ENCODE measurements around the gene CDH3.
A peak's percentile ranks its signal among the peaks of the same experiment; 100 is the strongest.

Gene CDH3

GRCh38 chr16:68608330-68608729 is 36.8 kb upstream of the CDH3 start:
- H3K4me3 ChIP-seq (ENCODE audit: low read length) = no peak overlapping the region
- H4K8ac ChIP-seq (ENCODE audit: low read depth, low read length) = no peak overlapping the region
- no peaks in the 10 kb centered on the region for H3K4me1 ChIP-seq (ENCODE audit: control insufficient read depth, low read depth, low read length)
- H3K9ac ChIP-seq (ENCODE audit: low read length) = no peak overlapping the region
- no peak for DNase-seq
- no peaks in the 10 kb centered on the region for H3K79me2 ChIP-seq (ENCODE audit: control insufficient read depth, insufficient read depth, low read length)
- H3K4ac ChIP-seq (ENCODE audit: low read depth, low read length) = no peak overlapping the region
- no peak overlapping the region for H3K56ac ChIP-seq (ENCODE audit: low read length)
- H3K27ac ChIP-seq (ENCODE audit: low read depth, low read length) = no peak overlapping the region
- no peak overlapping the region for H2AK5ac ChIP-seq (ENCODE audit: low read length)
- H2BK15ac ChIP-seq (replicated peaks; ENCODE audit: low read depth) = no peak overlapping the region
- no peaks in the 10 kb centered on the region for H3K36me3 ChIP-seq (ENCODE audit: control insufficient read depth, insufficient read depth, low read length)
- H3K18ac ChIP-seq (ENCODE audit: low read length) = no peak overlapping the region
- H3K27me3 ChIP-seq (ENCODE audit: insufficient read depth, low read length, poor library complexity) = no peaks in the 10 kb centered on the region
- H3K79me1 ChIP-seq (ENCODE audit: low read length) = no peaks in the 10 kb centered on the region
- H2BK5ac ChIP-seq (ENCODE audit: low read length) = no peak overlapping the region
- H2BK120ac ChIP-seq (ENCODE audit: low read depth, low read length) = no peak overlapping the region
- no peak overlapping the region for H4K5ac ChIP-seq (ENCODE audit: low read length)
- H3K23ac ChIP-seq (ENCODE audit: low read length) = no peak overlapping the region
- H3K4me2 ChIP-seq (ENCODE audit: low read length) = no peak overlapping the region
- WGBS (ENCODE audit: extremely low coverage, insufficient coverage, low lambda C conversion rate) = no CpG with 5 or more reads among the region's 2 CpGs

- Histone ChIP-seq H3K4ac (ENCODE audit: low read depth, low read length) (no peak overlapping the region), H2AK5ac (ENCODE audit: low read length) (no peak overlapping the region), H3K79me1 (ENCODE audit: low read length) (no peaks in the 10 kb centered on the region), H2BK120ac (ENCODE audit: low read depth, low read length) (no peak overlapping the region), H3K18ac (ENCODE audit: low read length) (no peak overlapping the region), H3K4me1 (ENCODE audit: control insufficient read depth, low read depth, low read length) (no peaks in the 10 kb centered on the region), H4K5ac (ENCODE audit: low read length) (no peak overlapping the region), H3K23ac (ENCODE audit: low read length) (no peak overlapping the region), H3K4me3 (ENCODE audit: low read length) (no peak overlapping the region), H4K8ac (ENCODE audit: low read depth, low read length) (no peak overlapping the region), H2BK5ac (ENCODE audit: low read length) (no peak overlapping the region), H3K4me2 (ENCODE audit: low read length) (no peak overlapping the region), H3K9ac (ENCODE audit: low read length) (no peak overlapping the region), H3K27me3 (ENCODE audit: insufficient read depth, low read length, poor library complexity) (no peaks in the 10 kb centered on the region), H3K27ac (ENCODE audit: low read depth, low read length) (no peak overlapping the region), H2BK15ac (replicated peaks; ENCODE audit: low read depth) (no peak overlapping the region), H3K79me2 (ENCODE audit: control insufficient read depth, insufficient read depth, low read length) (no peaks in the 10 kb centered on the region), H3K56ac (ENCODE audit: low read length) (no peak overlapping the region), H3K36me3 (ENCODE audit: control insufficient read depth, insufficient read depth, low read length) (no peaks in the 10 kb centered on the region)
- no CpG with 5 or more reads among the region's 3 CpGs for WGBS (ENCODE audit: extremely low coverage, insufficient coverage, low lambda C conversion rate)
- no peak for DNase-seq
These were observed 32.1 kb upstream of the CDH3 start for GRCh38 chr16:68612996-68613395.

- WGBS (ENCODE audit: extremely low coverage, insufficient coverage, low lambda C conversion rate) = no CpG with 5 or more reads among the region's 7 CpGs
- Histone ChIP-seq H3K9ac (ENCODE audit: low read length) (no peak overlapping the region), H4K8ac (ENCODE audit: low read depth, low read length) (no peak overlapping the region), H2BK120ac (ENCODE audit: low read depth, low read length) (no peak overlapping the region), H3K4me3 (ENCODE audit: low read length) (no peak overlapping the region), H3K4me1 (ENCODE audit: control insufficient read depth, low read depth, low read length) (no peaks in the 10 kb centered on the region), H4K5ac (ENCODE audit: low read length) (no peak overlapping the region), H3K4ac (ENCODE audit: low read depth, low read length) (no peak overlapping the region), H2BK15ac (replicated peaks; ENCODE audit: low read depth) (no peak overlapping the region), H3K56ac (ENCODE audit: low read length) (no peak overlapping the region), H3K27ac (ENCODE audit: low read depth, low read length) (no peak overlapping the region), H3K4me2 (ENCODE audit: low read length) (no peak overlapping the region), H2AK5ac (ENCODE audit: low read length) (no peak overlapping the region), H3K23ac (ENCODE audit: low read length) (no peak overlapping the region), H3K36me3 (ENCODE audit: control insufficient read depth, insufficient read depth, low read length) (no peaks in the 10 kb centered on the region), H3K79me2 (ENCODE audit: control insufficient read depth, insufficient read depth, low read length) (no peaks in the 10 kb centered on the region), H3K18ac (ENCODE audit: low read length) (no peak overlapping the region), H3K27me3 (ENCODE audit: insufficient read depth, low read length, poor library complexity) (no peaks in the 10 kb centered on the region), H2BK5ac (ENCODE audit: low read length) (no peak overlapping the region), H3K79me1 (ENCODE audit: low read length) (no peaks in the 10 kb centered on the region)
- DNase-seq = no peak
These were observed 27.4 kb upstream of the CDH3 start for GRCh38 chr16:68617734-68618133.

GRCh38 chr16:68626557-68626956 is 18.6 kb upstream of the CDH3 start:
- Histone ChIP-seq H3K23ac (ENCODE audit: low read length) (no peak overlapping the region), H3K79me2 (ENCODE audit: control insufficient read depth, insufficient read depth, low read length) (no peaks in the 10 kb centered on the region), H3K27me3 (ENCODE audit: insufficient read depth, low read length, poor library complexity) (no peaks in the 10 kb centered on the region), H3K4ac (ENCODE audit: low read depth, low read length) (no peak overlapping the region), H2BK120ac (ENCODE audit: low read depth, low read length) (no peak overlapping the region), H2BK5ac (ENCODE audit: low read length) (no peak overlapping the region), H4K8ac (ENCODE audit: low read depth, low read length) (no peak overlapping the region), H3K36me3 (ENCODE audit: control insufficient read depth, insufficient read depth, low read length) (no peaks in the 10 kb centered on the region), H3K27ac (ENCODE audit: low read depth, low read length) (no peak overlapping the region), H4K5ac (ENCODE audit: low read length) (no peak overlapping the region), H2AK5ac (ENCODE audit: low read length) (no peak overlapping the region), H3K9ac (ENCODE audit: low read length) (no peak overlapping the region), H3K4me3 (ENCODE audit: low read length) (no peak overlapping the region), H3K79me1 (ENCODE audit: low read length) (no peaks in the 10 kb centered on the region), H3K18ac (ENCODE audit: low read length) (no peak overlapping the region), H3K4me2 (ENCODE audit: low read length) (no peak overlapping the region), H3K56ac (ENCODE audit: low read length) (no peak overlapping the region), H2BK15ac (replicated peaks; ENCODE audit: low read depth) (no peak overlapping the region), H3K4me1 (ENCODE audit: control insufficient read depth, low read depth, low read length) (no peaks in the 10 kb centered on the region)
- no CpG with 5 or more reads among the region's 8 CpGs for WGBS (ENCODE audit: extremely low coverage, insufficient coverage, low lambda C conversion rate)
- no peak for DNase-seq

- H3K23ac ChIP-seq (ENCODE audit: low read length) = no peak overlapping the region
- H3K79me1 ChIP-seq (ENCODE audit: low read length) = no peaks in the 10 kb centered on the region
- no peak overlapping the region for H3K18ac ChIP-seq (ENCODE audit: low read length)
- H2BK15ac ChIP-seq (replicated peaks; ENCODE audit: low read depth) = no peak overlapping the region
- H3K4ac ChIP-seq (ENCODE audit: low read depth, low read length) = no peak overlapping the region
- H3K4me3 ChIP-seq (ENCODE audit: low read length) = no peak overlapping the region
- no peak overlapping the region for H3K4me2 ChIP-seq (ENCODE audit: low read length)
- no peak overlapping the region for H3K9ac ChIP-seq (ENCODE audit: low read length)
- no peak overlapping the region for H4K8ac ChIP-seq (ENCODE audit: low read depth, low read length)
- DNase-seq = no peak
- H2BK120ac ChIP-seq (ENCODE audit: low read depth, low read length) = no peak overlapping the region
- no peak overlapping the region for H3K27ac ChIP-seq (ENCODE audit: low read depth, low read length)
- H4K5ac ChIP-seq (ENCODE audit: low read length) = no peak overlapping the region
- H2AK5ac ChIP-seq (ENCODE audit: low read length) = no peak overlapping the region
- no peaks in the 10 kb centered on the region for H3K79me2 ChIP-seq (ENCODE audit: control insufficient read depth, insufficient read depth, low read length)
- no peak overlapping the region for H3K56ac ChIP-seq (ENCODE audit: low read length)
- no peaks in the 10 kb centered on the region for H3K27me3 ChIP-seq (ENCODE audit: insufficient read depth, low read length, poor library complexity)
- no CpG with 5 or more reads among the region's 5 CpGs for WGBS (ENCODE audit: extremely low coverage, insufficient coverage, low lambda C conversion rate)
- H2BK5ac ChIP-seq (ENCODE audit: low read length) = no peak overlapping the region
- no peaks in the 10 kb centered on the region for H3K4me1 ChIP-seq (ENCODE audit: control insufficient read depth, low read depth, low read length)
- H3K36me3 ChIP-seq (ENCODE audit: control insufficient read depth, insufficient read depth, low read length) = no peaks in the 10 kb centered on the region
These were observed 17.1 kb upstream of the CDH3 start for GRCh38 chr16:68627951-68628425.

DNA sequence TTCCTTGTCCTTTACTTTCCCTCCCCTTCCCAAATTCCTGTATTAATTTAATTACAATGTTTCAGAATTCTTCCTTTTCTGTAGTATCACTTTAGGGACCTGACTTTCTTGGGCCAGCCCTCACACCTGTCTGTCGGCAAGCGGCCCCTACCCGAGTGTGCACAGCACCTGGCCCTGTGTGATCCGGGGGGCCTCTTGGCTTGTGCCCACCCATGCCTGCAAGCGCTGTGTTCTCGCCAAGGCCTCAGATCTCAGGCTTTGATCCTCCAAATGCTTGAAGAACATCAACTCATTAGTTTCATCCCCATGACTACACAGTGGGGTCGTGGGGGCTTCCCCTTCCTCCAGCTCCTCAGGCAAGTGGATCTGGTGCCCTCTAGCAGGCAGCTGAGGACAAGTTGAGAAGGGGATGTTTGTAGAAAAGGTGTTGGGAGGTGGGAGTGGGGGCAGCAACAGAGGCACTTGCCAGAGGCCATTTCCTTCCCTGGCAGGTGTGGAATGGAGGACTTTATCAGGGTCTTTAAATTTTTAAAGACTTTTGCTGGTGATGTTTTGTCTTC is 15.7 kb upstream of the CDH3 start:
- DNase-seq = peak; percentile 68
- Histone ChIP-seq H4K5ac (ENCODE audit: low read length) (no peak overlapping the region), H3K56ac (ENCODE audit: low read length) (no peak overlapping the region), H3K27me3 (ENCODE audit: insufficient read depth, low read length, poor library complexity) (no peaks in the 10 kb centered on the region), H3K23ac (ENCODE audit: low read length) (no peak overlapping the region), H3K18ac (ENCODE audit: low read length) (no peak overlapping the region), H2BK120ac (ENCODE audit: low read depth, low read length) (no peak overlapping the region), H4K8ac (ENCODE audit: low read depth, low read length) (no peak overlapping the region), H3K27ac (ENCODE audit: low read depth, low read length) (no peak overlapping the region), H2BK15ac (replicated peaks; ENCODE audit: low read depth) (no peak overlapping the region), H3K79me2 (ENCODE audit: control insufficient read depth, insufficient read depth, low read length) (no peaks in the 10 kb centered on the region), H3K79me1 (ENCODE audit: low read length) (no peaks in the 10 kb centered on the region), H3K4me2 (ENCODE audit: low read length) (no peak overlapping the region), H3K9ac (ENCODE audit: low read length) (no peak overlapping the region), H3K4me1 (ENCODE audit: control insufficient read depth, low read depth, low read length) (no peaks in the 10 kb centered on the region), H3K4ac (ENCODE audit: low read depth, low read length) (no peak overlapping the region), H3K4me3 (ENCODE audit: low read length) (no peak overlapping the region), H3K36me3 (ENCODE audit: control insufficient read depth, insufficient read depth, low read length) (no peaks in the 10 kb centered on the region), H2BK5ac (ENCODE audit: low read length) (no peak overlapping the region), H2AK5ac (ENCODE audit: low read length) (no peak overlapping the region)
- no CpG with 5 or more reads among the region's 7 CpGs for WGBS (ENCODE audit: extremely low coverage, insufficient coverage, low lambda C conversion rate)

Measured in mesendoderm (in vitro differentiated cells).